Skeletal muscle tissue (tissue), 1 donor: ENCODE measurements around the gene TRAM2. TPM values are rescaled to one million over a fixed set of nuclear protein-coding genes. Genes with fewer than 3 reads are reported as not detected.

ENCODE experiments used
- total RNA-seq: library from RNA; depleted of rRNA; stranded (reverse); fragments of >200 nt; gene quantifications from one replicate; pipeline ENCODE4 v1.2.3, GENCODE V29; 2014

Gene TRAM2
- total RNA-seq, 1 donor from 2014 or later, result 13.6 TPM

Other genes with a start within 250 kb of the TRAM2 start
- gene PAQR8, start 214.9 kb downstream of the TRAM2 start, total RNA-seq, result 6.3 TPM
- gene EFHC1, start 156.7 kb downstream of the TRAM2 start, total RNA-seq, result 14.1 TPM
- gene TMEM14A, start 94.1 kb upstream of the TRAM2 start, total RNA-seq, result 7.3 TPM
- under 0.01 TPM for gene GSTA2, start 186.4 kb upstream of the TRAM2 start, total RNA-seq
- gene GSTA1, start 226.8 kb upstream of the TRAM2 start, total RNA-seq, result not detected